UCSD-AML1 (cell line): ENCODE measurements around the gene HEPACAM.

Experiments
- DNase-seq: peaks from one replicate; lab custom pipeline; 2025; ENCODE audit not compliant: unreplicated experiment; lab: John Stamatoyannopoulos, UW

The HEPACAM gene

DNA sequence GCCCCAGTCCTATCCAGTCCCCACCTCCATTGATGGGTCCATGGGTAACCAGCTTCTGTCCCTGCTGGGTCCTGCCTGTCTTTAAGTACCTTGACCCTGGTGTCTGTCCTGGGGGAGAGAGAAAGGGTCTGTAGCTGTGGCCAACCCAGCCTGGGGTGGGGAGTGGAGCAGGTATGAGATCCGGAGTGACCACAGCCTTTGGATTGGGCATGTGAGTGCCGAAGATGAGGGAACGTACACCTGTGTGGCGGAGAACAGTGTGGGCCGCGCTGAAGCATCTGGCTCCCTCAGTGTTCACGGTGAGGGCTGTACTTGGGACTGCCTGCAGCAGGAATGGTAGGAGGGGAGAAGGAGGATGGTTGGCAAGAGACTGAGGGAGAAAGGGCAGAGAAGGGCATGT is 65.4 kb downstream of the HEPACAM start:
- no peak for DNase-seq

DNA sequence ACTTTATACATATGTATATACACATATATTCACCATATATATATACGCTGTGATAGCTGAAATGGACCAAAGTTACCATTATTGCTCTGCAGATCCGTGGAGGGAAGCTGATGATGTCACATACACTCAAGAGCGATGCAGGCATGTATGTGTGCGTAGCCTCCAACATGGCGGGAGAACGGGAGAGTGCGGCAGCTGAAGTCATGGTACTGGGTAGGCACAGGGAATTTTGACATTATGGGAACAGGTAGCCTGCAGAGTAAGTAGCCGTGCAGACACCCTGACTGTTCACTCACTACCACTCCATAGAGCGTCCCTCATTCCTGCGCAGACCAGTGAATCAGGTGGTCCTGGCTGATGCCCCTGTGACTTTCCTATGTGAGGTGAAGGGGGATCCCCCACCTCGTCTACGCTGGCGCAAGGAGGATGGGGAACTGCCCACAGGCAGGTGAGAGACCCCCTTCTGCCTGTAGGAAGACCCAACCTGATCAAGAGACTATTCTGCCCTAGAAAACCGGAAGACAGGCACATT is 65.9 kb downstream of the HEPACAM start:
- no peak for DNase-seq

DNA sequence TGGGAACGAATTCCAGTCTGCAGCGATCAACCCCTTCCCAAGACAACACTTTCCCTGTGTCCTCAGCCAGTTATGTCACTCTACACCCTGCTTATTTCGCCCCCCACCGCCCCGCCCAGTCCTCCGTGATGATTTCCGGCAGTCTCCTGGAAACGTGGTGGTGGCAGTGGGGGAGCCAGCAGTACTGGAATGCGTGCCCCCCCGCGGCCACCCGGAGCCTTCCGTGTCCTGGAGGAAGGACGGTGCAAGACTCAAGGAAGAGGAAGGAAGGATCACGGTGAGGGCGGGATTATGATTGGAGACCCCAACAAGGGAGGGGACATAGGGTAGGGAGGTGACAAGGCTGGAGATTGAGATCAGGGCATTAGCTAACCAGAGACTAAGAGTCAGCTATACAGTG is 66.5 kb downstream of the HEPACAM start:
- DNase-seq: no peak
